ENCODE results near the gene PILRB. TPM values are rescaled to one million over a fixed set of nuclear protein-coding genes. Genes with fewer than 3 reads are reported as not detected.

Gene PILRB
- total RNA-seq, 3 donors from 2014 or later = 36.4 to 95.3 (median 54.3) TPM

- Histone ChIP-seq H3K4me3 (no peak overlapping the region), H3K36me3 (ENCODE audit: low read depth) (no peaks in the 10 kb centered on the region), H3K9me3 (no peaks in the 10 kb centered on the region), H3K4me1 (ENCODE audit: low read depth) (no peaks in the 10 kb centered on the region)
- TF ChIP-seq CTCF (IDR thresholded peaks at IDR 0.05) = no peak
- DNase-seq (no peak), ATAC-seq (no peak)
- intact Hi-C loops (cut with DNase I, micrococcal nuclease) = no loop called here
Measured at GRCh38 chr7:100384628-100385294, 26.8 kb downstream of the PILRB start.

GRCh38 chr7:100386940-100387339 is 29.0 kb downstream of the PILRB start:
- DNase-seq = no peak
- intact Hi-C loops (cut with DNase I, micrococcal nuclease) = no loop called here
- H3K4me3 ChIP-seq = no peak overlapping the region
- no peak for TF ChIP-seq CTCF (IDR thresholded peaks at IDR 0.05)
- no peaks in the 10 kb centered on the region for H3K9me3 ChIP-seq
- ATAC-seq = no peak
- H3K4me1 ChIP-seq (ENCODE audit: low read depth) = no peaks in the 10 kb centered on the region
- H3K36me3 ChIP-seq (ENCODE audit: low read depth) = no peaks in the 10 kb centered on the region

- Histone ChIP-seq H3K4me1 (ENCODE audit: low read depth) (no peaks in the 10 kb centered on the region), H3K36me3 (ENCODE audit: low read depth) (no peaks in the 10 kb centered on the region), H3K4me3 (no peak overlapping the region), H3K9me3 (no peaks in the 10 kb centered on the region)
- intact Hi-C loops (cut with DNase I, micrococcal nuclease) = no loop called here
- DNase-seq (no peak), ATAC-seq (no peak)
- TF ChIP-seq CTCF (IDR thresholded peaks at IDR 0.05) = no peak
Measured at GRCh38 chr7:100387695-100388094, 29.8 kb downstream of the PILRB start.

GRCh38 chr7:100389437-100390088 is 31.6 kb downstream of the PILRB start:
- Histone ChIP-seq H3K36me3 (ENCODE audit: low read depth) (no peaks in the 10 kb centered on the region), H3K4me3 (no peak overlapping the region), H3K9me3 (no peaks in the 10 kb centered on the region), H3K4me1 (ENCODE audit: low read depth) (no peaks in the 10 kb centered on the region)
- intact Hi-C loops (cut with DNase I, micrococcal nuclease) = no loop called here
- TF ChIP-seq CTCF (IDR thresholded peaks at IDR 0.05) = no peak
- DNase-seq (no peak), ATAC-seq (no peak)

- TF ChIP-seq CTCF (IDR thresholded peaks at IDR 0.05) = no peak
- H3K4me1 ChIP-seq (ENCODE audit: low read depth) = no peaks in the 10 kb centered on the region
- DNase-seq (no peak), ATAC-seq (peak; percentile 30)
- H3K9me3 ChIP-seq = no peaks in the 10 kb centered on the region
- intact Hi-C loops (cut with DNase I, micrococcal nuclease) = no loop called here
- H3K36me3 ChIP-seq (ENCODE audit: low read depth) = no peaks in the 10 kb centered on the region
- no peak overlapping the region for H3K4me3 ChIP-seq
Measured at GRCh38 chr7:100390286-100391009, 32.5 kb downstream of the PILRB start.

Measured in mucosa of descending colon (tissue), 3 donors.